H1 (cell line): ENCODE measurements around the gene KCNH6. TPM values are rescaled to one million over a fixed set of nuclear protein-coding genes. Genes with fewer than 3 reads are reported as not detected.

Experiments
- EGR1 ChIP-seq: IDR thresholded peaks from 2 replicates; pipeline ENCODE4 v1.6.1; 2011; ENCODE audit warnings: low read depth, low read length, borderline replicate concordance
- EZH2 ChIP-seq: fragments of 200-600 bp; sonication (generic); IDR thresholded peaks from 2 replicates; pipeline ENCODE4 v1.7.1; 2012; ENCODE audit warnings: low read depth, mild to moderate bottlenecking, moderate library complexity, low read length, inconsistent platforms; ENCODE audit not compliant: severe bottlenecking
- GTF2F1 ChIP-seq: IDR thresholded peaks from 2 replicates; pipeline ENCODE4 v1.6.1; 2012; ENCODE audit warnings: low read depth, low read length, improper control_type of control experiment, borderline replicate concordance
- RFX5 ChIP-seq: IDR thresholded peaks from 2 replicates; pipeline ENCODE4 v1.6.1; 2011; ENCODE audit warnings: low read depth, low read length, improper control_type of control experiment, borderline replicate concordance
- SIRT6 ChIP-seq: IDR thresholded peaks from one replicate; pipeline ENCODE4 v1.7.1; 2012; ENCODE audit warnings: low read length, inconsistent platforms
- SP2 ChIP-seq: IDR thresholded peaks from 2 replicates; pipeline ENCODE4 v1.6.1; 2012; ENCODE audit warnings: mild to moderate bottlenecking, low read length, inconsistent platforms
- SP4 ChIP-seq: IDR thresholded peaks from 2 replicates; pipeline ENCODE4 v1.6.1; 2012; ENCODE audit warnings: low read length, inconsistent platforms
- polyA plus RNA-seq, 7 experiments: library from polyadenylated mRNA; depleted of rRNA in 3 of 7; stranded (reverse) in 5 of 7; unstranded in 2 of 7; fragments of >200 nt in 5 of 7; fragments of 200-250 nt in 2 of 7; gene quantifications; 1 replicate in 5 of 7; 2 replicates in 1 of 7; 4 replicates in 1 of 7; pipeline versions ENCODE4 v1.2.1 to v1.2.3, GENCODE V29; 2011 to 2013; ENCODE audit warnings: missing spikeins in 2 of 7, mixed read lengths in 2 of 7
- total RNA-seq: library from RNA; stranded (reverse); fragmentation: NEBNext Ultra II Directional; extraction: Animal tissue kit (Norgen Biotek cat#: 25700); gene quantifications from 2 replicates; pipeline ENCODE4 v1.2.1, GENCODE V29; 2021
- TF ChIP-seq, protein P1 (sequence below): fragments of 300-600 bp; sonication (generic); IDR thresholded peaks from 2 replicates; pipeline ENCODE4 v1.7.1; 2012; ENCODE audit warnings: low read length, moderate library complexity, mild to moderate bottlenecking, inconsistent platforms; ENCODE audit not compliant: insufficient replicate concordance

The KCNH6 gene
- total and polyA plus RNA-seq, 2 of the 8 experiments (the other 6 are each of a cell fraction or from before 2014, with no cell fraction given): 1.8 to 3.6 TPM

DNA sequence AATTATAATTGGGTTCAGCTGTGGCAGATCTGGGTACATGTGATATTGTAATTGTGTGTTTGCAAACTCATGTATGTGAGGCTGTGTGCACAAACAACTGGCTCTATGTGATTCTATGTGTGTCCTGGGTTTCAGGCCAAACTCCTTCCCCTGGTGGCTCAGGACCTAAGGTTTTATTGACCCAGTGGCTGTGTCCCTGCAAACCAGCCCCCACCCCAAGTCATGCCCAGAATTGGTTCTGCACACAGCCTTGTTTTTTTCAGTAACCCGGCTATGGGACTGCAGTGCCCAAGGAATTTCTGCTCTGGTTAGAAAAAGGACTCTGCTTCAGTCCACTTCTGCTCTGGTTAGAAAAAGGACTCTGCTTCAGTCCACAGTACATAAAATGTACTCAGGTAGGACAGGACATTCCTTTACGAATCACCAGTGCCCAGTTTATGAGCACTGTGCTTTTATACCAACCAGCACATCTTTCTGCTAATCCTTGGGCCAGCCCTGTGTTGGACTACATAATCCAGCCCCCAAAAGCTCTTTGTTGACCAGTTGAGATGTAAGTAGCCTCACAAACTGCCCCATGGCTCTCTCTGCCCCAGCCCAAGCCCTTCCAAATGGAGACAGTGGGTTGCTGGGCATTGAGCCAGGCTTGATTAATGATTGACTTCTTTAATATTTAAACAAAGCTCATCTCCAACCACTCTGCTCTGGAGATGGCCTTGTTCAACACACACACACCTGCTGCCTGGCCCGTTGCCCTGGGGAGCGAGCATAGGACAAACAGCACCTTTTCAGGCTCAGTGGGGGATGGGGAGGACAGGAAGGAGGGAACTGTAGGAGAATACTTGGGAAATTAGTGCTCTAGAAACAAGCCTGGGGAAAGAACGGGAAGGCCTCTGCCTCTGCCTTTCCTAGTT, 2.9 kb upstream of the KCNH6 start (continued):
- TF ChIP-seq, protein P1, sequence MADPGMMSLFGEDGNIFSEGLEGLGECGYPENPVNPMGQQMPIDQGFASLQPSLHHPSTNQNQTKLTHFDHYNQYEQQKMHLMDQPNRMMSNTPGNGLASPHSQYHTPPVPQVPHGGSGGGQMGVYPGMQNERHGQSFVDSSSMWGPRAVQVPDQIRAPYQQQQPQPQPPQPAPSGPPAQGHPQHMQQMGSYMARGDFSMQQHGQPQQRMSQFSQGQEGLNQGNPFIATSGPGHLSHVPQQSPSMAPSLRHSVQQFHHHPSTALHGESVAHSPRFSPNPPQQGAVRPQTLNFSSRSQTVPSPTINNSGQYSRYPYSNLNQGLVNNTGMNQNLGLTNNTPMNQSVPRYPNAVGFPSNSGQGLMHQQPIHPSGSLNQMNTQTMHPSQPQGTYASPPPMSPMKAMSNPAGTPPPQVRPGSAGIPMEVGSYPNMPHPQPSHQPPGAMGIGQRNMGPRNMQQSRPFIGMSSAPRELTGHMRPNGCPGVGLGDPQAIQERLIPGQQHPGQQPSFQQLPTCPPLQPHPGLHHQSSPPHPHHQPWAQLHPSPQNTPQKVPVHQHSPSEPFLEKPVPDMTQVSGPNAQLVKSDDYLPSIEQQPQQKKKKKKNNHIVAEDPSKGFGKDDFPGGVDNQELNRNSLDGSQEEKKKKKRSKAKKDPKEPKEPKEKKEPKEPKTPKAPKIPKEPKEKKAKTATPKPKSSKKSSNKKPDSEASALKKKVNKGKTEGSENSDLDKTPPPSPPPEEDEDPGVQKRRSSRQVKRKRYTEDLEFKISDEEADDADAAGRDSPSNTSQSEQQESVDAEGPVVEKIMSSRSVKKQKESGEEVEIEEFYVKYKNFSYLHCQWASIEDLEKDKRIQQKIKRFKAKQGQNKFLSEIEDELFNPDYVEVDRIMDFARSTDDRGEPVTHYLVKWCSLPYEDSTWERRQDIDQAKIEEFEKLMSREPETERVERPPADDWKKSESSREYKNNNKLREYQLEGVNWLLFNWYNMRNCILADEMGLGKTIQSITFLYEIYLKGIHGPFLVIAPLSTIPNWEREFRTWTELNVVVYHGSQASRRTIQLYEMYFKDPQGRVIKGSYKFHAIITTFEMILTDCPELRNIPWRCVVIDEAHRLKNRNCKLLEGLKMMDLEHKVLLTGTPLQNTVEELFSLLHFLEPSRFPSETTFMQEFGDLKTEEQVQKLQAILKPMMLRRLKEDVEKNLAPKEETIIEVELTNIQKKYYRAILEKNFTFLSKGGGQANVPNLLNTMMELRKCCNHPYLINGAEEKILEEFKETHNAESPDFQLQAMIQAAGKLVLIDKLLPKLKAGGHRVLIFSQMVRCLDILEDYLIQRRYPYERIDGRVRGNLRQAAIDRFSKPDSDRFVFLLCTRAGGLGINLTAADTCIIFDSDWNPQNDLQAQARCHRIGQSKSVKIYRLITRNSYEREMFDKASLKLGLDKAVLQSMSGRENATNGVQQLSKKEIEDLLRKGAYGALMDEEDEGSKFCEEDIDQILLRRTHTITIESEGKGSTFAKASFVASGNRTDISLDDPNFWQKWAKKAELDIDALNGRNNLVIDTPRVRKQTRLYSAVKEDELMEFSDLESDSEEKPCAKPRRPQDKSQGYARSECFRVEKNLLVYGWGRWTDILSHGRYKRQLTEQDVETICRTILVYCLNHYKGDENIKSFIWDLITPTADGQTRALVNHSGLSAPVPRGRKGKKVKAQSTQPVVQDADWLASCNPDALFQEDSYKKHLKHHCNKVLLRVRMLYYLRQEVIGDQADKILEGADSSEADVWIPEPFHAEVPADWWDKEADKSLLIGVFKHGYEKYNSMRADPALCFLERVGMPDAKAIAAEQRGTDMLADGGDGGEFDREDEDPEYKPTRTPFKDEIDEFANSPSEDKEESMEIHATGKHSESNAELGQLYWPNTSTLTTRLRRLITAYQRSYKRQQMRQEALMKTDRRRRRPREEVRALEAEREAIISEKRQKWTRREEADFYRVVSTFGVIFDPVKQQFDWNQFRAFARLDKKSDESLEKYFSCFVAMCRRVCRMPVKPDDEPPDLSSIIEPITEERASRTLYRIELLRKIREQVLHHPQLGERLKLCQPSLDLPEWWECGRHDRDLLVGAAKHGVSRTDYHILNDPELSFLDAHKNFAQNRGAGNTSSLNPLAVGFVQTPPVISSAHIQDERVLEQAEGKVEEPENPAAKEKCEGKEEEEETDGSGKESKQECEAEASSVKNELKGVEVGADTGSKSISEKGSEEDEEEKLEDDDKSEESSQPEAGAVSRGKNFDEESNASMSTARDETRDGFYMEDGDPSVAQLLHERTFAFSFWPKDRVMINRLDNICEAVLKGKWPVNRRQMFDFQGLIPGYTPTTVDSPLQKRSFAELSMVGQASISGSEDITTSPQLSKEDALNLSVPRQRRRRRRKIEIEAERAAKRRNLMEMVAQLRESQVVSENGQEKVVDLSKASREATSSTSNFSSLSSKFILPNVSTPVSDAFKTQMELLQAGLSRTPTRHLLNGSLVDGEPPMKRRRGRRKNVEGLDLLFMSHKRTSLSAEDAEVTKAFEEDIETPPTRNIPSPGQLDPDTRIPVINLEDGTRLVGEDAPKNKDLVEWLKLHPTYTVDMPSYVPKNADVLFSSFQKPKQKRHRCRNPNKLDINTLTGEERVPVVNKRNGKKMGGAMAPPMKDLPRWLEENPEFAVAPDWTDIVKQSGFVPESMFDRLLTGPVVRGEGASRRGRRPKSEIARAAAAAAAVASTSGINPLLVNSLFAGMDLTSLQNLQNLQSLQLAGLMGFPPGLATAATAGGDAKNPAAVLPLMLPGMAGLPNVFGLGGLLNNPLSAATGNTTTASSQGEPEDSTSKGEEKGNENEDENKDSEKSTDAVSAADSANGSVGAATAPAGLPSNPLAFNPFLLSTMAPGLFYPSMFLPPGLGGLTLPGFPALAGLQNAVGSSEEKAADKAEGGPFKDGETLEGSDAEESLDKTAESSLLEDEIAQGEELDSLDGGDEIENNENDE: no peak
- no peak for TF ChIP-seq SP2
- no peak for TF ChIP-seq SP4
- TF ChIP-seq SIRT6: no peak
- TF ChIP-seq RFX5: no peak
- TF ChIP-seq GTF2F1: no peak
- no peak for TF ChIP-seq EZH2
- no peak for TF ChIP-seq EGR1
